A549 (cell line): Measurements from ENCODE around the gene SORCS2. TPM values are rescaled to one million over a fixed set of nuclear protein-coding genes. Genes with fewer than 3 reads are reported as not detected.

Experiments used
- ATAC-seq, 2 experiments: fragments of 200-7000 bp in 1 of 2; fragments of >200 bp in 1 of 2; cut with Nextera tagmentation in 1 of 2; cut with Tn5 transposase in 1 of 2; 3 replicates each; pipeline versions ENCODE4 v1.8.0 to v1.9.1; 2018 to 2020; ENCODE audit warnings: mild to moderate bottlenecking in 1 of 2, moderate library complexity in 1 of 2
- CTCF ChIA-PET: fragments of 300-600 bp; sonication (Branson Sonifier 250); formaldehyde crosslinking; extraction: SDS; loops from one replicate; lab custom pipeline; 2021; ENCODE audit warnings: antibody characterized with exemption, inconsistent platforms; lab: Yijun Ruan, JAX
- POLR2A ChIA-PET: fragments of 350-600 bp; formaldehyde crosslinking; extraction: SDS; loops from one replicate; lab custom pipeline; 2021; ENCODE audit warnings: antibody characterized with exemption, inconsistent platforms; lab: Yijun Ruan, JAX
- DNase-seq, 2 experiments: peaks; one replicate each; pipeline versions ENCODE4 v3.0.0 to v3.0.0-alpha.2; 2011 to 2016; ENCODE audit warnings: low read depth in 1 of 2, low spot score in 1 of 2
- FAIRE-seq: peaks from 2 replicates; lab custom pipeline; 2011; peaks lifted over from hg19 to GRCh38; lab: Jason Lieb, UNC
- H3K27ac ChIP-seq, 2 experiments: fragments of >200 bp; sonication (Bioruptor Twin); formaldehyde crosslinking; 3 replicates each; pipeline ENCODE4 v1.5.1; 2016 to 2017
- H3K4me1 ChIP-seq: fragments of >200 bp; sonication (Bioruptor Twin); formaldehyde crosslinking; 3 replicates; pipeline ENCODE4 v1.6.1; 2016
- H3K4me2 ChIP-seq: fragments of >200 bp; sonication (Bioruptor Twin); formaldehyde crosslinking; 3 replicates; pipeline ENCODE4 v1.6.1; 2016
- H3K4me3 ChIP-seq: fragments of >200 bp; sonication (Bioruptor Twin); formaldehyde crosslinking; 3 replicates; pipeline ENCODE4 v1.5.1; 2016
- H3K9me3 ChIP-seq: fragments of >200 bp; sonication (Bioruptor Twin); formaldehyde crosslinking; 3 replicates; pipeline ENCODE4 v1.6.1; 2016
- CBX2 ChIP-seq: fragments of 200-600 bp; sonication (generic); IDR thresholded peaks from 2 replicates; pipeline ENCODE4 v1.6.1; 2016; ENCODE audit warnings: low read depth, mild to moderate bottlenecking, borderline replicate concordance
- CBX8 ChIP-seq: fragments of 200-600 bp; sonication (generic); IDR thresholded peaks from 2 replicates; pipeline ENCODE4 v1.6.1; 2016
- EHMT2 ChIP-seq: fragments of 200-600 bp; sonication (generic); IDR thresholded peaks from 2 replicates; pipeline ENCODE4 v1.6.1; 2016; ENCODE audit warnings: antibody characterized with exemption, low read depth, mild to moderate bottlenecking, moderate library complexity
- EP300 ChIP-seq, 2 experiments: fragments of >200 bp; sonication (Bioruptor Twin); formaldehyde crosslinking; IDR thresholded peaks; 2 replicates in 1 of 2; 3 replicates in 1 of 2; pipeline ENCODE4 v1.6.1; 2016 to 2017
- FOSB ChIP-seq: fragments of 250-450 bp; sonication (Bioruptor Pico); IDR thresholded peaks from 2 replicates; pipeline ENCODE4 v1.5.0; 2020; ENCODE audit warnings: mild to moderate bottlenecking, moderate library complexity
- FOSL2 ChIP-seq, 2 experiments: fragments of 450-650 bp in 1 of 2; fragments of >200 bp in 1 of 2; sonication (Bioruptor Twin) in 1 of 2; formaldehyde crosslinking; IDR thresholded peaks; 2 replicates each; pipeline versions ENCODE4 v1.5.0 to v1.6.1; 2016 to 2020; ENCODE audit warnings: mild to moderate bottlenecking in 1 of 2, moderate library complexity in 1 of 2
- FOXS1 ChIP-seq: fragments of 250-450 bp; sonication (Bioruptor Pico); IDR thresholded peaks from 2 replicates; pipeline ENCODE4 v1.5.0; 2020; ENCODE audit warnings: mild to moderate bottlenecking, moderate library complexity
- JUN ChIP-seq, 2 experiments: fragments of >200 bp; sonication (Bioruptor Twin); formaldehyde crosslinking; IDR thresholded peaks; 2 replicates in 1 of 2; 3 replicates in 1 of 2; pipeline ENCODE4 v1.6.1; 2016 to 2017
- KDM1A ChIP-seq: fragments of 200-600 bp; sonication (generic); IDR thresholded peaks from 2 replicates; pipeline ENCODE4 v1.6.1; 2016; ENCODE audit warnings: low read depth, mild to moderate bottlenecking
- NFE2L2 ChIP-seq: fragments of 150-350 bp; conservative IDR thresholded peaks from 2 replicates; pipeline ENCODE4 v1.6.1; 2014; ENCODE audit warnings: low read length
- PHF8 ChIP-seq: fragments of 200-600 bp; sonication (generic); IDR thresholded peaks from 2 replicates; pipeline ENCODE4 v1.6.1; 2016; ENCODE audit warnings: low read depth, mild to moderate bottlenecking, antibody characterized with exemption, moderate library complexity, borderline replicate concordance
- RAD21 ChIP-seq, 2 experiments: fragments of >200 bp in 1 of 2; sonication (Bioruptor Twin) in 1 of 2; formaldehyde crosslinking in 1 of 2; IDR thresholded peaks in 1 of 2; conservative IDR thresholded peaks in 1 of 2; 2 replicates in 1 of 2; 3 replicates in 1 of 2; pipeline ENCODE4 v1.6.1; 2012 to 2018; ENCODE audit warnings: inconsistent platforms in 1 of 2
- REST ChIP-seq: fragments of 200-600 bp; sonication (generic); IDR thresholded peaks from 2 replicates; pipeline ENCODE4 v1.6.1; 2016; ENCODE audit warnings: antibody characterized with exemption, mild to moderate bottlenecking, moderate library complexity
- RNF2 ChIP-seq: fragments of 200-600 bp; sonication (generic); IDR thresholded peaks from 2 replicates; pipeline ENCODE4 v1.6.1; 2016; ENCODE audit warnings: low read depth, mild to moderate bottlenecking, antibody characterized with exemption, moderate library complexity, borderline replicate concordance
- SMC3 ChIP-seq: fragments of >200 bp; sonication (Bioruptor Twin); formaldehyde crosslinking; IDR thresholded peaks from 3 replicates; pipeline ENCODE4 v1.6.1; 2018; ENCODE audit warnings: inconsistent platforms
- ZSCAN20 ChIP-seq: fragments of 250-450 bp; sonication (Bioruptor Pico); IDR thresholded peaks from 2 replicates; pipeline ENCODE4 v1.8.0; 2022; ENCODE audit warnings: mild to moderate bottlenecking, moderate library complexity
- WGBS: methylation state at CpG from one replicate; pipeline ENCODE4 v1.1.6; 2017; ENCODE audit errors: missing lambda C conversion rate; 5-methylcytosine and 5-hydroxymethylcytosine counted together
- polyA plus RNA-seq, 4 experiments: library from polyadenylated mRNA; depleted of rRNA in 3 of 4; stranded (reverse); fragments of >200 nt; fragmentation: RNase III in 1 of 4; extraction: RNeasy Plus Mini Kit Qiagen cat#74134 plus additional on column Dnase treatment in 1 of 4; gene quantifications; 2 replicates in 3 of 4; 3 replicates in 1 of 4; pipeline ENCODE4 v1.2.3, GENCODE V29; 2011 to 2017
- TF ChIP-seq, protein P1 (sequence below): IDR thresholded peaks from 2 replicates; pipeline ENCODE4 v1.6.1; 2012

The SORCS2 gene
- polyA plus RNA-seq, 2 of the 4 experiments (the other 2 are of a cell fraction) = 1.4 to 4.6 TPM

- TF ChIP-seq RNF2 (no peak), ZSCAN20 (CRISPR knock-in tag) (no peak), CBX8 (no peak), KDM1A (no peak)
Observed at GRCh38 chr4:7511525-7511924, 319.2 kb downstream of the SORCS2 start (continued).

DNA sequence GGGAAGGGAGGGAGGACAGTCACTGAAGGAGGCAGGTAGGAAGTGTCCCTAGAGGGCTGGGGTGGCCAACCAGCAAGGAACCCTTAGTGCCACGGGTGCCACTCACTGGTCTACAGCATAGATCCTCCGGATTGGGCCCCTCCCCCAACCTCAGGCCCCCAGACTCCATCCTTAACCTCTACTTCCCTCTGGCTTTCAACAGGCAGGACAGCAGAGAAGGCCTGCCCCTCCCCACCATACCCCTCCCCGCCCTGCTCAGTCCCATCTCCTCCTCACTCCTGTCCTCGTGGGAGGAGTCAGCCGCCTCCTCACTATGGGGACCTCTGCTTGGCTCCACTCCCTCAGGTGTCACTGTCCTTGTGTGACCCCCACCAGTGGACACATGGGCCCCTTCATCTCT lies 320.1 kb downstream of the SORCS2 start:
- Histone ChIP-seq H3K9me3 (no peaks in the 10 kb centered on the region), H3K4me2 (no peak overlapping the region), H3K4me1 (no peaks in the 10 kb centered on the region), H3K27ac (no peak overlapping the region), H3K4me3 (no peak overlapping the region)
- TF ChIP-seq, protein P1, sequence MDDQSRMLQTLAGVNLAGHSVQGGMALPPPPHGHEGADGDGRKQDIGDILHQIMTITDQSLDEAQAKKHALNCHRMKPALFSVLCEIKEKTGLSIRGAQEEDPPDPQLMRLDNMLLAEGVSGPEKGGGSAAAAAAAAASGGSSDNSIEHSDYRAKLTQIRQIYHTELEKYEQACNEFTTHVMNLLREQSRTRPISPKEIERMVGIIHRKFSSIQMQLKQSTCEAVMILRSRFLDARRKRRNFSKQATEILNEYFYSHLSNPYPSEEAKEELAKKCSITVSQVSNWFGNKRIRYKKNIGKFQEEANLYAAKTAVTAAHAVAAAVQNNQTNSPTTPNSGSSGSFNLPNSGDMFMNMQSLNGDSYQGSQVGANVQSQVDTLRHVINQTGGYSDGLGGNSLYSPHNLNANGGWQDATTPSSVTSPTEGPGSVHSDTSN = no peak
- no peak for TF ChIP-seq FOXS1 (CRISPR knock-in tag)
- FAIRE-seq (no peak), ATAC-seq (no peak), DNase-seq (no peak)
- WGBS = 65% methylated on average over 4 of the region's 5 CpGs
- ChIA-PET CTCF (no interaction called here), POLR2A (no interaction called here)

DNA sequence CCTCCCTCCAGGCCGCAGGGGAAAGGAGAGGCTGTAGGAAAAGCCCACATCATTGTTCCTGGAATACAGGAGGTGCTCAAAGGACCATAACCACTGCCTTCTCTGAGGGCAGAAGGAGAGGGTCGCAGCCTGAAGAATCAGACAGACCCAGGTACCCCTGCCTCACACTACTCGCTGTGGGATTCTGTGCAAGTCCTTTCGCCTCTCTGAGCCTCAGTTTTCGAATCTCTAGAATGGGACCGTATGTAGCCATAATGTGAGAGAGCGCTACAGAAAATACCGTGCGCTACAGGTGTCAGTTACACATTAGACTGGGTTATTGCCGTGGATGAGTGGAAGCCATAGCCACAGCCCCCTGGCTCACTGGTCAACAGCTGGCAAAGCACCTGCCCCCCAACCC lies 320.6 kb downstream of the SORCS2 start:
- TF ChIP-seq REST (no peak), EHMT2 (no peak), PHF8 (no peak), ZSCAN20 (CRISPR knock-in tag) (no peak), NFE2L2 (no peak), FOXS1 (CRISPR knock-in tag) (no peak), FOSB (CRISPR knock-in tag) (no peak), SMC3 (no peak), JUN (IDR thresholded peaks at IDR 0.05) (no peak), FOSL2 (IDR thresholded peaks at IDR 0.05) (no peak), FOSL2 (CRISPR knock-in tag; IDR thresholded peaks at IDR 0.05) (no peak), CBX2 (no peak), RAD21 (conservative IDR thresholded peaks at IDR 0.05 in 1 of 2, IDR thresholded peaks at IDR 0.05 in 1 of 2) (no peak)
- H3K4me3 ChIP-seq = no peak overlapping the region
- H3K27ac ChIP-seq = no peak overlapping the region
- no peaks in the 10 kb centered on the region for H3K4me1 ChIP-seq
- ATAC-seq = no peak
- 81% methylated on average over 6 of the region's 10 CpGs for WGBS
- POLR2A ChIA-PET = no interaction called here
- no peak for FAIRE-seq
- CTCF ChIA-PET = interaction anchor here (1.2 kb wide), 1 partner anchor 73 kb away, joined by 3 read pairs; no protein-coding TSS in a partner anchor
- no peak for DNase-seq
- H3K4me2 ChIP-seq = no peak overlapping the region
- no peaks in the 10 kb centered on the region for H3K9me3 ChIP-seq

- H3K4me3 ChIP-seq = no peak overlapping the region
- DNase-seq (no peak), FAIRE-seq (no peak), ATAC-seq (no peak)
- no peaks in the 10 kb centered on the region for H3K9me3 ChIP-seq
- no peak overlapping the region for H3K27ac ChIP-seq
- H3K4me1 ChIP-seq = no peaks in the 10 kb centered on the region
- TF ChIP-seq NFE2L2 (no peak), EP300 (IDR thresholded peaks at IDR 0.05) (no peak)
- no peak overlapping the region for H3K4me2 ChIP-seq
- ChIA-PET CTCF (interaction anchor here (1.2 kb wide), 1 partner anchor 72 kb away, joined by 3 read pairs; no protein-coding TSS in a partner anchor), POLR2A (no interaction called here)
- WGBS = 72% methylated on average over 12 of the region's 12 CpGs
Observed at GRCh38 chr4:7513671-7514070, 321.3 kb downstream of the SORCS2 start.
